ENCODE data around the gene BLACAT1. TPM values are rescaled to one million over a fixed set of nuclear protein-coding genes. Genes with fewer than 3 reads are reported as not detected.

The BLACAT1 gene
- total RNA-seq, 1 donor from 2014 or later = not detected

DNA sequence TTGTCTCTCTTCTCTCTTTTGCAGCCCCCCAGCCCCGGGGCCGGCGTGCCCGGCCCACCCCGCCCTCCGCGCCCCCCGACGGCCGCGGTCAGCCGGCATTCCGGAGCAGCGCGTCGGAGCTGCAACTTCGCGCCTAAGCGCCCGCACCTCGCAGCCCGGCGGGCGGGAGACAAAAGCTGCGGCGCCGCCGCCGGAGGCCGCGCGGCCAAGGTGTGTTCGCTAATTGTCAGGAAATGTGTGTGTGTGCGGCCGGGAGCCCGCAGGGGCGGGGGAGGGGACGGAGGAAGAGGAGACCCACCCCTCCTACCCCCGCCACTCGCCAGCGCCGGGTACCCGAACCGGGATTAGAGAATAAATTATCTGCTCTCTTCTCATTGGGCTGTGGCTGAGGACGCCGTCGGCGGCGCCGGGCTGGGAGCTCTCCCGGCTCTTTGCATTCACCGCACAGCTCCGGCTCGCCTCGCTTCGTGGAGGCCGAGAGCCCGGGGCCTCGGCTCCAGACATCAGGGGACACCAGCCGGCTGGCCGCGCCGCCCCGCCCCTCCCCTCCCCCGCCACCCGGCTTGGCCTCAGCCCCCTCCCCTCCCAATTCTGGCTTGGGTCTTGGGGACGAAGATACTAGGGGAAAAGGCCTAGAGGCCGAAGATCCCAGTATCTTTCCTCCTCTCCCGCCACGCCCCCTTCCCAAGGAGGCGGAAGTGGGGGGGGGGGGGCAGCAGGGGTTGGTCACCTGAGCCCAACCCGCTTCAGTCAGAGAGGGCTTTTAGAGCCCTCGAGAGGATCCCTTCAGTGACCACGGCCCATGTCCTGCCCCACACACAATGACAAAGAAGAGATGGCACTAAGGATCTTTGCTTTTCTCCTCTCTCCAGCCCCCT is 1.3 kb upstream of the BLACAT1 start:
- no peak for DNase-seq (ENCODE audit: low spot score)

- DNase-seq (ENCODE audit: low spot score) = no peak
These were observed 580 bp upstream of the BLACAT1 start for GRCh38 chr1:205456383-205456867.

DNA sequence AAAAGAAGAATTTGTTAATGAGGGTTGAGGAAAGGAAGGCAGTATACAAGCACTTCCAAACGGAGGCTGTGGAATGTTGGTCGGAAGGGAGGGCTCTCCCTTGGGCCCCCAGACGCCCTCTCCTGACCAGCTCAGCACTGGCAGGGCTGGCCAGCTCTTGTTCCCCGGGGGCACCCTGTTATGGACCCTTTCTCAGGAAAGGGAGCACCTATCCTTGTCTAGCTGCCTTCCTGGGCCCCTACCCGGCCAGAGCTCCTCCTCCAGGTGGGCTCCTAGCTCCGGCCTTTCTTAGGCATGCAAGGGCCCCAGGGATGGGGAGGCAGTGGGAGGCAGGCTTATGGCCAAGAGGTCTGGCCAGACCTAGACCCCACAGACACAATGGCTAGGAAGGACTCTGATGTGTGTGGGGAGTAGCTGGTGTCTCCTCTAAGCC is 926 bp downstream of the BLACAT1 start:
- DNase-seq (ENCODE audit: low spot score) = no peak

- DNase-seq (ENCODE audit: low spot score) = no peak
These were observed 2.4 kb downstream of the BLACAT1 start for GRCh38 chr1:205453466-205453865.

GRCh38 chr1:205452933-205453332 is 2.9 kb downstream of the BLACAT1 start:
- no peak for DNase-seq (ENCODE audit: low spot score)

DNA sequence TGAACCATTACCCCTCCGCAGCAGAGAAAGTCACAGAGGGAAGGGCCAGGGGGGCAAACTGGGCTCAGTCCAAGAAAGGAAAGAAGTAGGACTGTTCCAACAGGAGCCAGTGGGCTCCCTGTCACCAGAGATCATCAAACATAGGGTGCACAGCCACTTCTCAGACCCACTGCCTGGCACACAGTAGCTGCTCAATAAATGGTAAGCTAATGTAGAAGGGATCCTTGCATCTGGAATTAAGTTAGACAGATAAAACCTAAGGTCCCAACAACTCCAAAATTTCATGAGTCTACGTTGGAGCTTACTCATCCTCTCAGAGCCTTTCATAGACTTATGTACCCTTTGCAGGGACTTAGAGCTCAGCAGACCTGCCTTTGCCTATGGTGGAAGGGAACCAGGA is 3.5 kb downstream of the BLACAT1 start:
- no peak for DNase-seq (ENCODE audit: low spot score)

DNA sequence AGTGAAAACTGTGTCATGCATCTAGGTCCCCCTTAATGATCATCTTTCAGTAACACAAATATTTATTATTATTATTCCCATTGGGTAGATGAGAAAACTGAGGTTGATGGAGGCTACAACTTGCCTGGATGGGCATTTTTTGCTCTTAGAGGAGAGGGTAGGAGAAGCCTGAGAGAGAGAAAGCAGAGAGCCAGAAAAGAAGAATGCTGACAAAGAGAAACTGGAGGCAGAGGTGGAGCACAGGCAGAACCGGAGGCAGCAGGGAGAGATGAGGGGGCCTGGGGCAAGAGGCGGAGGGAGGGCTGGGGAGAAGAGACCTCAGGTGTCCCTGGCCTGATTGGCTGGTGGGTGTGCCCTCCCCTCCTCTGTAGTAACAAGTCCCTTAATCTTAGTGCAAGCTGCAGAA is 4.1 kb downstream of the BLACAT1 start:
- no peak for DNase-seq (ENCODE audit: low spot score)

- DNase-seq (ENCODE audit: low spot score) = no peak
These were observed 4.6 kb downstream of the BLACAT1 start for GRCh38 chr1:205451202-205451601.

GRCh38 chr1:205450448-205450847 is 5.4 kb downstream of the BLACAT1 start:
- no peak for DNase-seq (ENCODE audit: low spot score)

GRCh38 chr1:205449750-205450443 is 5.9 kb downstream of the BLACAT1 start:
- DNase-seq (ENCODE audit: low spot score) = no peak

DNA sequence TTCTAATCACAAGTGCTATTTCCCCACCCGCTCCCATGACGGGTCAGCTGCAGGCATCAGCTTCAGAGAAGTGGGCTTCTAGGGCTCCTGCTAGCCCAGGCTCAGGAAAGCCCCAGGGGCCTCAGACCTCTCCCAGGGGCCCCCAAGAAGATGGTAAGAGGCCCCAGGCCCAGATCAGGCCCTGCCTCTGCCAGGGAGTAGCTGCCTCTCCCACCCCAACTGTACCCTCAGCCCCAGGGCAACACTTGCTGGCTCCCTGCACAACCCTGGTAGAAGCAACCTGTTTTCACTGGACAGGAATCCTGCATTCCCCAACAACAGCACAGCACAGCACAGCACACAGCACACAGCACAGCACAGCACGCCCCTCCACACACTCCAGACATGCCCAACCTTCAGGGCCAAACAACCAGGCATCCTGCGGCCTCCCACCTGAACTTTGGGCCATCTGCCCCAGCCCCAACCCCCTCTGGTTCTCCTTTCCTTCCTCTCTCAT is 6.5 kb downstream of the BLACAT1 start:
- no peak for DNase-seq (ENCODE audit: low spot score)

DNA sequence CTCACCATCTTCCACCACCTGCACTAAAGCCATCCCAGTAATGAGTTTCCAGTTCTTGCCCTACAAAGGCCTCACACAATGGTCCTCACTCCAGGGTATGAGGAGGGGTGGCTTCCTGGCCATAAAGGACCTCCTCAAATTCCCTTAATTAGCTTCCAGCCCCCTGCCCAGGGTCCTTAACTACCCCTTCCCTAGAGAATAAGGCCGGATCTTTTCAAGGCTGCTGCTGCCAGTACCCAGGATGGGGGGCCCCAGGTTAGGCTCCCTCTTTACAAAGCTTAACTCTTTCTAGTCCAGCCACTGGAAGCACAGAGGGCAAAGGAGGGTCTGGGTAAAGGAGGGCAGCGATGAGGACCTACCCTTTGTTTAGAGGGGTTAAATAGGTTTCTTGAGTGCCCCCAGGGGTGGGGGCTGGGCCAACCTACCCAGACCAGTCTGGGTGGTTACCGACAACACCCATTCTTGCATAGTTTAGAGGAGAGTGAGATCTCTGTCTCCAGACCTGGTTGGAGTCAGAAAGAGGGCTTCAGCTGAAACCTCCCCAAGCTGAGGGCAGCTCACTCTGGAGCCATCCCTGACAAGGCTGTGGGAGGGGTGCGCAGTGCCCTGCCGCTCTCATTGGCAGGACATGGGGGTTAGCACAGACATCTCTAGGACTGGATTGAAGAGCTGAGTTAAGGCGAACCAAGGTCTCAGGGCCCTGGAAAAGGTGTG is 7.1 kb downstream of the BLACAT1 start:
- DNase-seq (ENCODE audit: low spot score) = no peak

DNA sequence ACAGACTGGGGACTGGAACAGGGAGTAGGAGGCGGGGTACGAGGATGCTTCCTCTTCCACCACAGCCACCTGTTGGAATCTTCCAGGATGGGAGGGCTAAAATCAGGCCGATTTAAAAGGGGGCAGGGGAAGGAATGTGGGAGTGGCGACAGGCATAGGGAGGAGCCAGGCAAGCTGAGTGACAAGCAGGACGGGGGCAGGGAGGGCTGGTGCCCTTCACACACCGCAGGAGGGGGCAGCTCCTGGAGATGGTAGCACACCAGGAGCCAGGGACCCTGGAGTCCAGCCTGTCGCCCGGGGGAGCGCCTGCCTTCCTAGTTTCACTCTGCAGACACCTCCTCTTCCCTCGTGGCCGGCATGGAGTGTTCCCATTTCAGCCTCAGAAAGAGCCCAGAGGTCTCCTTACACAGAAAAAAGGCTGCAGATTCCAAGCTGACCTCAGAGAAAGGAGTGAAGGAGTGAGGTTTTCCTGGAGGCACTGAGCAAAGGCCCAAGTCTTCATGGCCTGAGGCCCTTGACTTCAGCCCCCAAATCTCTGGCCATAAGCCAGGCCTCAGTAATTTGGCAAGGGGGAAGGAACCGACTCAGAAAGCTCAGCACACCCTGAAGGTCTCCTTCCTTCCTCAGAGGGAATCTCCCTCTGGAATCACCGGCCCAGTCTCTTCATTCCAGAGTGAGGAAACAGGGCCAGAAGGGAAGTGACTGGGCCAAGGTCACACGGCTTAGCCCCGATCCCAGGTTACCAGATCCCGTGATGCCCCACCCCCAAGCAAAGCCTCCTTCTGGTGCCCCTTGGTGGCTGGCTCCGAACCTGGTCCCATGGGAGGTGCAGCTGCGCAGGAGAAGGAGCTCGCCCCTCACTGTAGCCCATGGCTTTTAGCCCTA is 8.1 kb downstream of the BLACAT1 start:
- DNase-seq (ENCODE audit: low spot score) = no peak

GRCh38 chr1:205446828-205447227 is 9.0 kb downstream of the BLACAT1 start:
- DNase-seq (ENCODE audit: low spot score) = no peak

DNA sequence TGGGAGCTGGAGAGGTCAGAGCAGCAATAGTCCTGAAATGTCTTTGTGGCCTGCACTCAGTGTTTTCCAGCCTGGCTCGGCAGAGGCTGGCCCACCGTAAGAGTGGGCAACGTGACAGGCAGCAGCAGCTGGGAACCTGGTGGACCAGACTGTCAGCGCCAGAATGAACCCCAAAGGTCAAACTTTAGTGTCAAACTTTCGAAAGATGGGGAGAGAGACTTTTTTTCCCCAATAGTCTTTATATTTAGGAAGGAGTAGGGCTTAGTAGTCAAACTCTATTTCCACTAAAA is 10.3 kb downstream of the BLACAT1 start:
- no peak for DNase-seq (ENCODE audit: low spot score)

DNA sequence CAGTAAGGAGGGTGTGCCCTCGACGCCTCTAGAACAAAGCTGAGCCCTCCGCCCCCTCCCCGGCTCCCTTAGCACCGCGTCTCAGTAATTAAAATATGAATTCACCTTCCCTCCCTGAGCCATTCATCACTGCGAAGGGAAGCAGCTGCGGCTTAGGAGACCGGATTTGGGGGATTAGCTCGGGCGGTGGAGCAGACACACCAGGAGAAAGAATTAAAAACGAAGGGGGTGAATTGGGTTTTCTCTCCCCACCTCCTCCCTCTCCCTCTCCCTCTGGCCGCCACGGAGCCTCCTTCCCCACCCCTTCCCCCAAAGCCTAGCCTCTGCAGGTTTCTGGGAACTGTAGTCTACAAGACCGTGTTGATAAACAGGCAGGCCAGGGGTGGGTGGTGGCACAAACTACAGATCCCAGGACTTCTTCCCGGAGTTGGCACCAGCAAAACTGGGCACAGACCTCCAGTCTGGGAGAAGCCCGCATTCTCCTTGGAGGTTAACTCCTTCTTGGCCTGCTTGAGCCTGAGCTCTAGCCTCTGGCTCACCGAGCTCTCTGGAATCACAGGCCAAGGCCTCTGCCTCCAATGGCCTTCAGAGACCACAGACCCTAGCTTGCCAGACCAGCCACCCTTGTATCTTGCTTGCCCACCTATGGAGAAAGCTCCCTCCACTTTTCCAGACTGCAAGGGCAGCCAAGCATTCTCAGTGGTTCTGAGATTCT is 10.8 kb downstream of the BLACAT1 start:
- peak; percentile 85 for DNase-seq (ENCODE audit: low spot score)

DNA sequence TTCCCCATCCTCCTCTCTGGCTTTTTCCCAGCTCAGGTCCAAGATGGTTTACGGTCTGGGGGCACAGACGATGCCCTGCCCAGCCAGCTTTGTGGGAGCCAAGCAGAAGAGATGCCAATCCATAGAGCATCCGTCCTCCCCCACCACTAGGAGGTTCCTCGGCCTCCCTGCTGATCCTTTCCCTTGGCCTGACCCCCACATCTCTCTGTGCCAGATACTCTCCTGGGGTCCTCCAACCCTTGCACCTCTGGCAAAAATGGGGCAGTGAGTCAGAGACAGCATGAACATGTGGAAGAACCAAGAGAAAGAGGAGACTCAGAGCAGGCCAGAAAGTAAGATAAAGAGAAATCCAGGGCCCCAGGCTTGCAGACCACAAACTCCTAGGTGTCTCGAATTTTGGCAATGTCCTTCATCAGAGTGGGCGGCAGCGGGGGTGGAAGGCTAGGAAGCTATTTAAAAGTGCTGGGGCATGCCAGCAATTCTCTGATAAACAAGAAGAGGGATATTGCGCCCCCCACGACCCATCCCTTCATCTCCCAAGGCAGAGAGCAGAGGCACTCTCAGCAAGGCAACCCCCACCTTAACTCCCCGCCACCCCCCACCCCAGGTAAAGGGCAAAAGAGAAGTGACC is 11.4 kb downstream of the BLACAT1 start:
- DNase-seq (ENCODE audit: low spot score) = peak; percentile 84

DNA sequence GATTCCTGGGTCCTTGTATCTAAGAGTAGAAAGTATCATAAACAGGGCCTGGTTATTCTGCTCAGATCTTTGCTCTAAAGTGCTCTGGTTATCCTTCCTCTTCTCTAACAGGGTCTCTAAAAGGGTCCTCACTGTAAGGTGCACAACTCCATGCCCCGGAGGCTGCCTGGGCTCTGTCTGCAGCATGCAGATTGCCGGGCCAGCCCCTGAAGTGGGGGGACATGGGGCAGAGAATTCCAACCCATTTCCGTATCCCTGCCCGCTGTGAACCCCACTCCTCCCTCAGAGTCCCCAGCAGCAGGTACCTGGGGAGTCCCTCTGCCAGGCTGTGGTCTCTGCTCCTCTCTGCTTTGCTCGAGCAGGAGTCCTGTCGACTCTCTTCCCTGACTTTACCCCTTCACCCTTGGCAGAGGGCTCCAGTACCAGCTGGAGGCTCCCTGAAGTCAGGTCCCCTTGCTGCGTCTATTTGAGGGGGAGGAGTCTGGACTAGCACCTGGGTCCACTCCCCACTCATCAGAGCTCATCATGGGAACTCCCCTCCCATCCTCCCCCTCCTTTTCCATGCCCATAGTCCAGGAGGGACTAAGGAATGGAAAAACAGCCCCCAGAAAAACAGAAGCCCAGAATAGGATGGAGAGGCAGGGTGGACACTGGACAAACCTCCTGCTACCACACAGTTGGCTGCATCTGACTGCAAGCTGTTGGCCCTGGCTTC is 12.1 kb downstream of the BLACAT1 start:
- peak; percentile 43 for DNase-seq (ENCODE audit: low spot score)
